GM12892 (cell line): Measurements from ENCODE around the gene TMEM217.

ENCODE experiments used
- POLR2A ChIP-seq: IDR thresholded peaks from 2 replicates; pipeline ENCODE4 v1.6.1; 2011; ENCODE audit warnings: low read depth, low read length, control low read depth
- POLR2AphosphoS5 ChIP-seq: IDR thresholded peaks from 2 replicates; pipeline ENCODE4 v1.6.1; 2011; ENCODE audit warnings: low read depth, low read length, control low read depth
- TAF1 ChIP-seq: IDR thresholded peaks from 2 replicates; pipeline ENCODE4 v1.6.1; 2011; ENCODE audit warnings: low read depth, mild to moderate bottlenecking, control low read depth, low read length, borderline replicate concordance

DNA sequence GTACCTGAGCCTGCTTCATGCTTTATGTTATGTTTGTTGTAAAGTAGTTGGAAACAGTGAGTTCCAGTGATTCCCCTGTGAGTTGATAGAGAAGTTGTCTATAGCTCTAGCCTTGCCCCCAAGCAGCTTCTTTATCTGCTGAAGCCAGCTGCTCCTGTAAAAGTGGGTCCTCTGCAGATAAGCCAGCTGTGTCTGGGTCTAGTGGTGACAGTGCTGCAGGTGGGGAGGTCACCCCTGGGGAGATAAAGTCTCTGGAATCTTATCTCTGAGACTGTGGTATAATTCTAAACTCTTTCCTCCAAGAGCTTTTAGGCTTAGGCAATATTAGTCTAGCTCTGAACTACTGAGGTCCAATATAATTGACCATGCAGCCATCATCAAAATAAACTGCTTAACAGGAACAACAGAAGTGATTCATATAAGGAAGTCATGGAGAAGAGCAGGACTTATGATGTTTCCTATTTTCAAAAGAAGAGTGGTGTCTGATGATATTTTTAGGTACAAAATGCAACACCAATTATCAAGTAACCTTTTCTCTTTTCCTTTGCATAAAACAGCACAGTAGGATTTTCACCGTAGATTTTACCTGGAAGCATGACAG lies 44.2 kb upstream of the TMEM217 start:
- TF ChIP-seq POLR2A (no peak), POLR2AphosphoS5 (no peak), TAF1 (no peak)
